Kidney (tissue), 14 donors: Measurements from ENCODE around the gene MAGI1. TPM values are rescaled to one million over a fixed set of nuclear protein-coding genes. Genes with fewer than 3 reads are reported as not detected.

Experiments used
- DNase-seq, 5 donors: peaks; one replicate each; pipeline ENCODE4 v3.0.0-alpha.2; 2013 to 2020
- FAIRE-seq: peaks from 2 replicates; lab custom pipeline; 2012; peaks lifted over from hg19 to GRCh38; lab: Jason Lieb, UNC
- H3K27ac ChIP-seq, 2 donors: one replicate each; pipeline ENCODE4 v1.7.0; 2013; ENCODE audit warnings: low read depth in 2 of 2, low read length in 2 of 2, inconsistent platforms in 1 of 2
- H3K27me3 ChIP-seq: one replicate; pipeline ENCODE4 v1.7.1; 2013; ENCODE audit warnings: low read length, inconsistent platforms; ENCODE audit not compliant: control insufficient read depth, insufficient read depth
- H3K36me3 ChIP-seq, 3 donors: one replicate each; pipeline versions ENCODE4 v1.7.0 to v1.7.1; 2013; ENCODE audit warnings: low read length in 3 of 3, control low read depth in 1 of 3, inconsistent platforms in 1 of 3; ENCODE audit not compliant: insufficient read depth in 3 of 3, control insufficient read depth in 2 of 3
- H3K4me1 ChIP-seq, 3 donors: one replicate each; pipeline versions ENCODE4 v1.7.0 to v1.7.1; 2013; ENCODE audit warnings: low read length in 3 of 3, inconsistent platforms in 1 of 3, low read depth in 1 of 3; ENCODE audit not compliant: control insufficient read depth in 2 of 3, insufficient read depth in 2 of 3
- H3K4me3 ChIP-seq, 3 donors: one replicate each; pipeline versions ENCODE4 v1.7.0 to v1.8.1; 2013; ENCODE audit warnings: low read length in 3 of 3, control low read depth in 1 of 3, inconsistent platforms in 1 of 3
- H3K9ac ChIP-seq, 3 donors: one replicate each; pipeline versions ENCODE4 v1.7.0 to v1.7.1; 2013; ENCODE audit warnings: low read length in 3 of 3, control low read depth in 1 of 3, inconsistent platforms in 1 of 3
- H3K9me3 ChIP-seq, 3 donors: one replicate each; pipeline versions ENCODE4 v1.7.0 to v1.7.1; 2013; ENCODE audit warnings: low read length in 3 of 3, control low read depth in 1 of 3, inconsistent platforms in 1 of 3; ENCODE audit not compliant: control insufficient read depth in 2 of 3, insufficient read depth in 1 of 3
- CTCF ChIP-seq: IDR thresholded peaks from 3 replicates; pipeline ENCODE4 v1.5.1; 2012; ENCODE audit warnings: mild to moderate bottlenecking, moderate library complexity, borderline replicate concordance; ENCODE audit not compliant: insufficient read depth; ENCODE audit errors: extremely low read depth
- intact Hi-C: fragments of 100-400 bp; cut with DNase I; formaldehyde crosslinking; loops from one replicate; pipeline ENCODE4 v1.11.1; 2022
- polyA plus RNA-seq: library from polyadenylated mRNA; stranded (reverse); fragments of 350-450 nt; fragmentation: Illumina TruSeq; extraction: RNeasy Lipid Tissue Mini Kit (QIAGEN cat#74804); gene quantifications from one replicate; pipeline ENCODE4 v1.2.3, GENCODE V29; 2014; ENCODE audit warnings: low read depth, low replicate concordance; ENCODE audit not compliant: insufficient read depth
- total RNA-seq: library from RNA; stranded (reverse); fragmentation: NEBNext Ultra II Directional; extraction: Animal tissue kit (Norgen Biotek cat#: 25700); gene quantifications from one replicate; pipeline ENCODE4 v1.2.1, GENCODE V29; 2021
- donor health status: control.
- donor health status: control.
- donor health status: control.
- donor health status: control.
- donor health status: control.
- donor health status: DM: yes; HTN: yes; CAD: no.
- donor health status: Normal renal cell carcinoma (clear cell type).

MAGI1 gene
- total and polyA plus RNA-seq, 2 donors from 2014 or later: 8.2 to 42.8 TPM

- peak overlapping the region; percentile 24 to 51 for H3K27ac ChIP-seq
- FAIRE-seq: no peak
- intact Hi-C loops: no loop called here
- H3K9ac ChIP-seq: no peak overlapping the region
- DNase-seq: no peak
- no peaks in the 10 kb centered on the region for H3K9me3 ChIP-seq
- no peak overlapping the region for H3K4me3 ChIP-seq
- H3K36me3 ChIP-seq: no peaks in the 10 kb centered on the region
- H3K27me3 ChIP-seq: no peaks in the 10 kb centered on the region
- TF ChIP-seq CTCF: no peak
- peaks cover 0 to 3% (median 0%) of the 10 kb centered on the region in 3 donors for H3K4me1 ChIP-seq
These were observed 113.3 kb downstream of the MAGI1 start for GRCh38 chr3:65925254-65925954.

- Histone ChIP-seq H3K27ac (peak overlapping the region in 1 of 2 donors; percentile 47), H3K4me3 (no peak overlapping the region), H3K27me3 (no peaks in the 10 kb centered on the region), H3K36me3 (no peaks in the 10 kb centered on the region), H3K9ac (no peak overlapping the region), H3K9me3 (no peaks in the 10 kb centered on the region), H3K4me1 (peaks cover 0 to 3% (median 0%) of the 10 kb centered on the region in 3 donors)
- intact Hi-C loops: no loop called here
- no peak for TF ChIP-seq CTCF
- FAIRE-seq: no peak
- DNase-seq: no peak
These were observed 114.0 kb downstream of the MAGI1 start for GRCh38 chr3:65924762-65925161.

GRCh38 chr3:65922441-65922840, 116.3 kb downstream of the MAGI1 start:
- no peaks in the 10 kb centered on the region for H3K4me1 ChIP-seq
- intact Hi-C loops: no loop called here
- H3K4me3 ChIP-seq: no peak overlapping the region
- DNase-seq: no peak
- no peak overlapping the region for H3K27ac ChIP-seq
- TF ChIP-seq CTCF: no peak
- H3K9ac ChIP-seq: no peak overlapping the region
- no peak for FAIRE-seq
- H3K27me3 ChIP-seq: no peaks in the 10 kb centered on the region
- H3K36me3 ChIP-seq: no peaks in the 10 kb centered on the region
- H3K9me3 ChIP-seq: no peaks in the 10 kb centered on the region
